ENCODE results near the gene MMP2. TPM values are rescaled to one million over a fixed set of nuclear protein-coding genes. Genes with fewer than 3 reads are reported as not detected.

Gene MMP2
- total RNA-seq (2022; extraction: Qiagen RNA extraction; ENCODE audit: low read depth): 9.3 to 16.3 TPM (median 11.8 TPM) in 5 replicates

GRCh38 chr16:55478827-55479429, at the start of gene MMP2:
MMP2 (plus strand) TSS chr16:55479198; CDS start chr16:55479480, 282 bp downstream.

GRCh38 chr16:55508941-55509931, 30.2 kb downstream of the MMP2 start, which contains the start of gene LPCAT2:
LPCAT2 (plus strand) TSS chr16:55509072; CDS start chr16:55509182, 110 bp downstream.

Other genes starting within 250 kb of the MMP2 start
- not detected in 5 replicates for gene IRX6, start 155.0 kb upstream of the MMP2 start, total RNA-seq (2022; extraction: Qiagen RNA extraction; ENCODE audit: low read depth)
- 5.6 to 7.4 TPM (median 6.2 TPM) in 5 replicates for gene LPCAT2, start 29.9 kb downstream of the MMP2 start, total RNA-seq (2022; extraction: Qiagen RNA extraction; ENCODE audit: low read depth)
- gene CAPNS2, start 87.5 kb downstream of the MMP2 start, total RNA-seq (2022; extraction: Qiagen RNA extraction; ENCODE audit: low read depth): not detected in 5 replicates
- 0.05 TPM in 2 of 5 replicates, not detected in the others for gene SLC6A2, start 176.8 kb downstream of the MMP2 start, total RNA-seq (2022; extraction: Qiagen RNA extraction; ENCODE audit: low read depth)

All from A549 treated with CpdA at 1 μM for 4 hours (cell line).